Ascending aorta (tissue), 2 donors: Measurements from ENCODE around the gene ARHGAP18. TPM values are rescaled to one million over a fixed set of nuclear protein-coding genes. Genes with fewer than 3 reads are reported as not detected.

ENCODE experiments used
- DNase-seq, 2 donors: peaks; one replicate each; pipeline ENCODE4 v3.0.0-alpha.2; 2019; ENCODE audit warnings: low spot score in 2 of 2
- H3K27ac ChIP-seq, 2 donors: fragments of 200-600 bp; sonication (generic); one replicate each; pipeline ENCODE4 v1.5.1; 2016 to 2017; ENCODE audit warnings: mild to moderate bottlenecking in 1 of 2
- H3K27me3 ChIP-seq: fragments of 200-600 bp; sonication (generic); one replicate; pipeline ENCODE4 v1.5.1; 2017
- H3K36me3 ChIP-seq, 2 donors: fragments of 200-600 bp; sonication (generic); one replicate each; pipeline ENCODE4 v1.5.1; 2016
- H3K4me1 ChIP-seq, 2 donors: fragments of 200-600 bp; sonication (generic); one replicate each; pipeline ENCODE4 v1.5.1; 2016 to 2017; ENCODE audit warnings: mild to moderate bottlenecking in 1 of 2
- H3K4me3 ChIP-seq, 2 donors: fragments of 200-600 bp; sonication (generic); one replicate each; pipeline ENCODE4 v1.5.1; 2016 to 2017; ENCODE audit warnings: mild to moderate bottlenecking in 1 of 2
- H3K9me3 ChIP-seq, 2 donors: fragments of 200-600 bp; sonication (generic); one replicate each; pipeline ENCODE4 v1.5.1; 2016
- CTCF ChIP-seq, 3 experiments: fragments of 200-600 bp in 2 of 3; fragments of 450-650 bp in 1 of 3; sonication (generic) in 2 of 3; IDR thresholded peaks; one replicate each; pipeline ENCODE4 v1.5.1; 2016 to 2019; ENCODE audit warnings: antibody characterized with exemption in 3 of 3, mild to moderate bottlenecking in 1 of 3, moderate library complexity in 1 of 3
- intact Hi-C: fragments of 100-400 bp; cut with DNase I; formaldehyde crosslinking; loops from one replicate; pipeline ENCODE4 v1.15.1; 2023
- total RNA-seq: library from RNA; depleted of rRNA; stranded (reverse); fragments of >200 nt; gene quantifications from one replicate; pipeline ENCODE4 v1.1.0, GENCODE V29; 2016

The ARHGAP18 gene
- total RNA-seq, 1 donor from 2014 or later = 10.7 TPM

DNA sequence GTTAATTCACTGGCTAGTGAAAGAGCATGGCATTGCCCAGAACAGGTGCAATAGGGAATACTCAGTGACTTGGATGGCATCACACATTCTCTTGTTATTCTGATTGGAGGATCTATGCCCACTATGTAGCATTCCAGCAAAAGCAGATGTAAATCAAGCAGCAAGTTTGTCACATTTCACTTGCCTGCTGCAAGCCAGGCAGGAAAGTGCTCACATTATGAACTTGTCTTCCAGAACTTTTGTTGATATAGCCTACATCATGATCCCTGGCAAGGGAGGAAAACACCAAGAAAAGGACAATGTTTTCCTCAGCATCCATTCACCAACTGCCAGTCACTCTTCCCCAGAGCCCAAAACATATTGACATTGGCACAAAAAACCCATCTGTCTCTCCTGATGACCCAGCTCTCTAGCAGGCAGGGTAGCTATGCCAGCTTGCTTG is 77.8 kb downstream of the ARHGAP18 start:
- DNase-seq = no peak
- Histone ChIP-seq H3K4me3 (no peak overlapping the region), H3K27me3 (no peaks in the 10 kb centered on the region), H3K4me1 (no peaks in the 10 kb centered on the region), H3K27ac (no peak overlapping the region), H3K9me3 (no peaks in the 10 kb centered on the region), H3K36me3 (no peaks in the 10 kb centered on the region)
- TF ChIP-seq CTCF (IDR thresholded peaks at IDR 0.05) = no peak
- intact Hi-C loops = no loop called here

DNA sequence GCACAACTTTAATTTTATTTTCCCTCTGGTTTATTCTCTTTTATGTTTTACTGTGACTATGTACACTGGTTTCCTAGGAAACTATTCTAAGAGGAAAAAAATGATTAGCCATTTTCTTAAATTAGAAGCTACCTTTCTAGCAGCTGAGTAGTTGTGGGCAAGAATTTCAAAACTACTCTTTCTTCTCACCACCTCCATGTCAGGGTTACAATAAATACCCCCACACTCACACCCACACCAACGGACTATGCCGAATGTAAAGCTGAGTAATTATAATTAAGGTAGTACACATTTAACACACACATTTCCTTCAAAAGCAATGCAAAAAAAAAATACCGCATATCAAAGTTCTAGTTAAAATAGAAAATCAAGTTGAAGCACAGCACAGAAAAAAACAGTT is 78.9 kb downstream of the ARHGAP18 start:
- H3K9me3 ChIP-seq = no peaks in the 10 kb centered on the region
- DNase-seq = no peak
- H3K36me3 ChIP-seq = no peaks in the 10 kb centered on the region
- TF ChIP-seq CTCF (IDR thresholded peaks at IDR 0.05) = no peak
- H3K27ac ChIP-seq = no peak overlapping the region
- H3K27me3 ChIP-seq = no peaks in the 10 kb centered on the region
- H3K4me3 ChIP-seq = no peak overlapping the region
- H3K4me1 ChIP-seq = no peaks in the 10 kb centered on the region
- intact Hi-C loops = no loop called here

DNA sequence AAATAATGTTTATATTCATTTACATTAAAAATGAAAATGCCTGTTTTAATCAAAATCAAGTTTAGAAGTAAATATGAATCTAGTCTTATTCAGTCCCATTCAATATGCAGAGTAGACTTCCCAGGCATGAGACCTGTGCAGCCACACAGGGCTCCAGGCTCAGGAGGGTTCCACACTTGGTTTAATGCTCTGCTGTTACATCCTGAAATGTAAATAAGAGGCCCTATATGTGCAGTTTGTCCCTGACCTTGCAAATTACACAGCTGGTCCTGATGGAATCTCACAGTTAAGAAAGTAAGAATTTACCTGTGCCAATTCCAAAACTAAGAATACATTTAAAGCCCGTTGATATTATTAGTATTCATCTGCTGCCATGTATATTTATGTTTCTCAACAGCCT is 79.4 kb downstream of the ARHGAP18 start:
- no peak for DNase-seq
- H3K27me3 ChIP-seq = no peaks in the 10 kb centered on the region

GRCh38 chr6:129628101-129628815 is 81.7 kb downstream of the ARHGAP18 start:
- no peak for TF ChIP-seq CTCF (IDR thresholded peaks at IDR 0.05)
- DNase-seq = no peak
- Histone ChIP-seq H3K36me3 (no peaks in the 10 kb centered on the region), H3K27ac (no peak overlapping the region), H3K9me3 (no peaks in the 10 kb centered on the region), H3K27me3 (no peaks in the 10 kb centered on the region), H3K4me1 (no peaks in the 10 kb centered on the region), H3K4me3 (no peak overlapping the region)
- intact Hi-C loops = no loop called here

More for the DNA sequence above, 79.4 kb downstream of the ARHGAP18 start:
- Histone ChIP-seq H3K36me3 (no peaks in the 10 kb centered on the region), H3K4me1 (no peaks in the 10 kb centered on the region), H3K27ac (no peak overlapping the region), H3K9me3 (no peaks in the 10 kb centered on the region), H3K4me3 (no peak overlapping the region)
- no peak for TF ChIP-seq CTCF (IDR thresholded peaks at IDR 0.05)
- intact Hi-C loops = no loop called here

DNA sequence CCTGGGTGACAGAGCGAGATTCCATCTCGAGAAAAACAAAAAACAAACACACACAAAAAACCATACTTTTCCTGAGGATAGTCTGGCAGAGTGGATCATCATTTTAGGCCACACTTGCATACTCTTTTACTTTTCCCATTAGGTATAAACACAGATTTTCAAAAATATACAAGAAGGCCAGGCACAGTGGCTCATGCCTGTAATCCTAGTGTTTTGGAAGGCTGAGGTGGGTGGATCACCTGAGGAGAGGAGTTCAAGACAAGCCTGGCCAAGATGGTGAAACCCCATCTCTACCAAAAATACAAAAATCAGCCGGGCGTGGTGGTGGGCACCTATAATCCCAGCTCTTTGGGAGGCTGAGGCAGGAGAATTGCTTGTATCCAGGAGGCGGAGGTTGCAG is 85.5 kb downstream of the ARHGAP18 start:
- no peaks in the 10 kb centered on the region for H3K27me3 ChIP-seq
- H3K4me3 ChIP-seq = no peak overlapping the region
- no peaks in the 10 kb centered on the region for H3K4me1 ChIP-seq
- H3K36me3 ChIP-seq = no peaks in the 10 kb centered on the region
- H3K9me3 ChIP-seq = no peaks in the 10 kb centered on the region
- intact Hi-C loops = no loop called here
- DNase-seq = no peak
- TF ChIP-seq CTCF (IDR thresholded peaks at IDR 0.05) = no peak
- no peak overlapping the region for H3K27ac ChIP-seq
